ENCODE data around the gene CBARP.

Gene CBARP

DNA sequence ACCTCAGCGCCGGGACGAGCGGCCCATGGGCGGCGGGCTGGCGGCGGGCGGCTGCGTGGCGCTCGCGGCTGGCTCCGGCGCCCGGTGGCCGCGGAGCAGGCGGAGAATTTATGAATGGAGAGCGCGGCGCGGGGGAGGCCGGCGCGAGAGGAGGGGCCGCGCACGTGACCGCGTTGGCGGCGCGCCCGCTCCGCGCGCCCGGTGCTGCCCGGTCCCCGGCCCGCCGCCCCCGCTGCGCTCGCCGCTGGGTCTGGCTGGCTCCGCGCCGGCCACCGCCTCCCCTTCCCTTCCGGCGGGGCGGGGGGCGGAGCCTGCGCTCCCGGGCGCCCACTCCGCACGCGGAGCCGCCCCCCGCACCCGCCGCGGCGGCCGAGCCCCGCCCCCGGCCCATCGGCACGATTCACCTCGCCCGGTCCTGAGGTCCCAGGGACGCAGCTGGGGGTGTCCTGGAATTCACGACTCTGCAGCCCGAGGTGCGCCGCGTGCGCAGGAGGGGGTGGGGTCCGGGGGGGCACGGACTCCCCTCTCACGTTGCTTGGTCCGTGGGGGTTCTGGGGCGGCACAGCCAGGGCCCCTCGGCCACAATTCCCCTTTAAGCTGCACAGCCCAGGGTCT lies at the start of gene CBARP:
TSS of gene CBARP (minus strand) at position 252 of the 615 bp plus-strand sequence. CDS start 1,905 bp downstream, outside the sequence.
- TF ChIP-seq, protein P1, sequence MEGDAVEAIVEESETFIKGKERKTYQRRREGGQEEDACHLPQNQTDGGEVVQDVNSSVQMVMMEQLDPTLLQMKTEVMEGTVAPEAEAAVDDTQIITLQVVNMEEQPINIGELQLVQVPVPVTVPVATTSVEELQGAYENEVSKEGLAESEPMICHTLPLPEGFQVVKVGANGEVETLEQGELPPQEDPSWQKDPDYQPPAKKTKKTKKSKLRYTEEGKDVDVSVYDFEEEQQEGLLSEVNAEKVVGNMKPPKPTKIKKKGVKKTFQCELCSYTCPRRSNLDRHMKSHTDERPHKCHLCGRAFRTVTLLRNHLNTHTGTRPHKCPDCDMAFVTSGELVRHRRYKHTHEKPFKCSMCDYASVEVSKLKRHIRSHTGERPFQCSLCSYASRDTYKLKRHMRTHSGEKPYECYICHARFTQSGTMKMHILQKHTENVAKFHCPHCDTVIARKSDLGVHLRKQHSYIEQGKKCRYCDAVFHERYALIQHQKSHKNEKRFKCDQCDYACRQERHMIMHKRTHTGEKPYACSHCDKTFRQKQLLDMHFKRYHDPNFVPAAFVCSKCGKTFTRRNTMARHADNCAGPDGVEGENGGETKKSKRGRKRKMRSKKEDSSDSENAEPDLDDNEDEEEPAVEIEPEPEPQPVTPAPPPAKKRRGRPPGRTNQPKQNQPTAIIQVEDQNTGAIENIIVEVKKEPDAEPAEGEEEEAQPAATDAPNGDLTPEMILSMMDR (IDR thresholded peaks at IDR 0.05; ENCODE audit: insufficient read depth, missing control alignments) = no peak
- FAIRE-seq (no peak), DNase-seq (ENCODE audit: insufficient read length, low spot score) (no peak)

DNA sequence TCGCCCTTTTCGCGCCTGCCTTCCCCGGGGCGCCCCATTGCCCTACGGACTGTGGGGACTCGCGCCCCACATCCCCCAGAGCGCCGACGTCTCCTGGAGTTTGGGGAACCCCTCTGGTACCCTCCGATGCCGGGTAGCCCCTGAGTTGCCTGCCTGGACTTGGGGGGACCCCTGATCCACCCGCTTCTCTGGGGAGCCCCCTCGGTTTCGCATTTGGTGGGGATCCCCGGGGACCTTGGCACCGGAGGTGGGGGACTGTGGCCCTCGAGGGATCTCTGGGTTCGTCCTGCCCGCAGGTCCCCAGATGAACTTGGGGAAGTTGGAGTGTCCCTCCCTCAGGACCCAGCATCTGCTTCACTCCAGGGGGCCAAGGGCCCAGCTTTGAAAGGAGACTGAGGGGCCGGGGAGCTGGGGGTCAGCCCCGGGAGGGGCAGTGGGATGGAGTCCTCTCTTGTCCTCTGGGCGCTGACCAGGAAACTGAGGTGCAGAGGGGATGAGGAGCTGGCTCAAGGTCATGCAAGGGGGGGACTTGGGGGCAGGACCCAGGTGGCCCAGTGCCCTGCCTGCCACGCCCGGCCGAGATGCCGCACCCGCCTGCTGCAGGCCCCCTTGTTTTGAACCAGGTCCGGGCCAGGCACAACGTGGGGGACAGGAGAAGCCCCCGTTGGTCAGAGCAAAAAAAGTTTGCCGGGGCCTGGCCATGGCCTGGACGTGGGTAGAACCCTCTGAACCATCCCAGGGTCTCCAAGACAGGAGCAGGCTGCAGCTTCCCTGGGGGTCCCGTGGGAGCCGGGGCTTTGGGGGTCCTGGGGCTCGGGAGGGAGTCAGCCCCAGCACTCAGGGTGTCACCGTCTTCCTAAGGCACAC lies 48.9 kb upstream of the CBARP start:
- FAIRE-seq (no peak), DNase-seq (ENCODE audit: insufficient read length, low spot score) (no peak)
- TF ChIP-seq, protein P1 (IDR thresholded peaks at IDR 0.05; ENCODE audit: insufficient read depth, missing control alignments) = no peak

DNA sequence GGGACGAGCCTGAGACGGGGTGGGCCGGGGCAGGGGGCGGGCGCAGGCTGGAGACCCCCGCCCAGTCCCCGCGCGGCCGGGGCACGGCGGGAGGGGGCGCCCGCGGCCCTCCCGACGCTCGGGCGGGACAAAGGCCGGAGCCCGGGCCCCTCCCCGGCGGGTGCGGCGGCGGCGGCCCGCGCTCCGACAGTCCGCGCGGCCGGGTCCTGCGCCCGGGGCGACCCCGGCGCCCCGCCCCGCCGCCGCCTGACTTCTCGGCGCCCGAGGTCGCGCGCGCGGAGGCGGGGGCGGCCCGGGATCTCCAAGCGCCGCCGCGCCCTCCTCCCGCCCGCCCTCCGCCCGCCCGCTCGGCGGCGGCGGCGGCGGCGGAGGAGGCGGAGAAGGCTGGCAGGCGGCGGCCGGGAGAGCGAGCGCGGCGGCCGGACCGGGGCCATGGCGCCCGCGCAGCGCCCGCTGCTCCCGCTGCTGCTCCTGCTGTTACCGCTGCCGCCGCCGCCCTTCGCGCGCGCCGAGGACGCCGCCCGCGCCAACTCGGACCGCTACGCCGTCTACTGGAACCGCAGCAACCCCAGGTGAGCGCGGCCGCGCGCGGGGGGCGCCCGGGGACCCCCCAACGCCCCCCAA lies 48.0 kb upstream of the CBARP start, which contains the start of gene EFNA2:
TSS of gene EFNA2 (plus strand) at position 137 of the 624 bp plus-strand sequence. CDS start at position 433, 296 bp downstream.
- TF ChIP-seq, protein P1 (IDR thresholded peaks at IDR 0.05; ENCODE audit: insufficient read depth, missing control alignments) = no peak
- no peak for DNase-seq (ENCODE audit: insufficient read length, low spot score)
- FAIRE-seq = no peak

- DNase-seq (ENCODE audit: insufficient read length, low spot score) (no peak), FAIRE-seq (no peak)
- TF ChIP-seq, protein P1 (IDR thresholded peaks at IDR 0.05; ENCODE audit: insufficient read depth, missing control alignments) = no peak
These were observed 47.4 kb upstream of the CBARP start for GRCh38 chr19:1284979-1285736.

GRCh38 chr19:1284293-1284978 lies 46.6 kb upstream of the CBARP start:
- DNase-seq (ENCODE audit: insufficient read length, low spot score) (no peak), FAIRE-seq (no peak)
- TF ChIP-seq, protein P1 (IDR thresholded peaks at IDR 0.05; ENCODE audit: insufficient read depth, missing control alignments) = no peak

DNA sequence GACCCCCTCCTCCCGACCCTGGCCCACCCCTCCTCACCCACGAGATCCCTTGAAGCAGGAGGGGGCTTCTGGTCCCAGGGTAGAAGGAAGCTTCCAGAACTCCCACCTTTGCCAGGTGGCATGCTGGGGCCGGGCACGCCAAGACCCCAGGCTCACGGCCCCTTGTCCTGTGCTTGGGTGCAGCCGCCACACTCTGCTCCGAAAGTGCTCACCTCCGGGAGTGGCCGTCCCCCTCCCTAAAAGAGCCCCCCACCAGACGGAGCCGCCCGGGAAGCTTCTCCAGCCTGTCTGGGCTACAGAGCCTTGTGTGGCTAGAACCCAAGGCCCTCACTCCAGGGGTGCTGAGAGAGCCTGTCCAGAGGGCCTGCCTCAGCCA lies 46.1 kb upstream of the CBARP start:
- FAIRE-seq = no peak
- no peak for DNase-seq (ENCODE audit: insufficient read length, low spot score)
- TF ChIP-seq, protein P1 (IDR thresholded peaks at IDR 0.05; ENCODE audit: insufficient read depth, missing control alignments) = no peak
